Right lobe of liver (tissue), 4 donors: ENCODE results near the gene ZNF79.

Experiments used
- POLR2A ChIP-seq: fragments of 450-650 bp; IDR thresholded peaks from one replicate; pipeline ENCODE4 v1.6.1; 2017; ENCODE audit warnings: antibody characterized with exemption, mild to moderate bottlenecking
- TF ChIP-seq, protein P1 (sequence below), 4 donors: fragments of 200-600 bp in 3 of 4; fragments of 450-650 bp in 1 of 4; IDR thresholded peaks; one replicate each; pipeline versions ENCODE4 v1.5.1 to v1.8.0; 2016 to 2022; ENCODE audit warnings: antibody characterized with exemption in 4 of 4, mild to moderate bottlenecking in 2 of 4
- donor health status: DM: no; HTN: no; CAD: no.
- donor health status: DM: no; HTN: no; CAD: no.
- donor health status: DM: no; HTN: yes; CAD: no.

DNA sequence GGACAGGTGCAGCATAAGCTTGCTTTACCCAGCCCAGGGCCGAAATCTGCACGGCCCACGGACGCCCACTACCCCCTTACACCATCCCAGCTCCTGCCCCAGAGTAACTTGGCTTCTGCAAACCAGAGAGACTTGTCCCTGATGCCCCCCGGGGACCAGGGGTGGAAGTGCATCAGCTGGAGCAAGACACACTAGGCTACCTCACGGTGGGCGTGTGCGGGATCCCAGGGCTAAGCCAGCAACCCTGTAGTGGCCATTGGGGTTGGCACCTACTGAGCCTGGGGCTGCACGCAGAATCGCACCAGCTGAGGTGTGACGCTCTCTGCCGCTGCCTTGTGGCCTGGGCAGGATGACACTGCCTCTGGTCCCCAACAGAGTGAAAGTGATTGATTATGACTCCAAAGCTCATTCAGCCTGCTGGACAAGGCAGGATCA, 6.1 kb upstream of the ZNF79 start:
- no peak for TF ChIP-seq POLR2A
- TF ChIP-seq, protein P1, sequence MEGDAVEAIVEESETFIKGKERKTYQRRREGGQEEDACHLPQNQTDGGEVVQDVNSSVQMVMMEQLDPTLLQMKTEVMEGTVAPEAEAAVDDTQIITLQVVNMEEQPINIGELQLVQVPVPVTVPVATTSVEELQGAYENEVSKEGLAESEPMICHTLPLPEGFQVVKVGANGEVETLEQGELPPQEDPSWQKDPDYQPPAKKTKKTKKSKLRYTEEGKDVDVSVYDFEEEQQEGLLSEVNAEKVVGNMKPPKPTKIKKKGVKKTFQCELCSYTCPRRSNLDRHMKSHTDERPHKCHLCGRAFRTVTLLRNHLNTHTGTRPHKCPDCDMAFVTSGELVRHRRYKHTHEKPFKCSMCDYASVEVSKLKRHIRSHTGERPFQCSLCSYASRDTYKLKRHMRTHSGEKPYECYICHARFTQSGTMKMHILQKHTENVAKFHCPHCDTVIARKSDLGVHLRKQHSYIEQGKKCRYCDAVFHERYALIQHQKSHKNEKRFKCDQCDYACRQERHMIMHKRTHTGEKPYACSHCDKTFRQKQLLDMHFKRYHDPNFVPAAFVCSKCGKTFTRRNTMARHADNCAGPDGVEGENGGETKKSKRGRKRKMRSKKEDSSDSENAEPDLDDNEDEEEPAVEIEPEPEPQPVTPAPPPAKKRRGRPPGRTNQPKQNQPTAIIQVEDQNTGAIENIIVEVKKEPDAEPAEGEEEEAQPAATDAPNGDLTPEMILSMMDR (IDR thresholded peaks at IDR 0.05) = peak in 2 of 4 donors; percentile 20 to 23
